DND-41 (cell line): Measurements from ENCODE around the gene PDE4D.

Experiments used
- CTCF ChIP-seq: IDR thresholded peaks from 2 replicates; pipeline ENCODE4 v1.5.1; 2012; ENCODE audit warnings: borderline replicate concordance, low read length, moderate library complexity, mild to moderate bottlenecking; ENCODE audit not compliant: poor library complexity, severe bottlenecking; ENCODE audit errors: extremely low read depth
- EZH2 ChIP-seq: IDR thresholded peaks from 3 replicates; pipeline ENCODE4 v1.6.1; 2012; ENCODE audit warnings: borderline replicate concordance, low read depth, mild to moderate bottlenecking, moderate library complexity, low read length, inconsistent platforms; ENCODE audit not compliant: severe bottlenecking

GRCh38 chr5:59317023-59317773 lies 576.3 kb downstream of the PDE4D start:
- TF ChIP-seq EZH2 (no peak), CTCF (no peak)
